H9 (cell line): ENCODE data around the gene ZCCHC10. TPM values are rescaled to one million over a fixed set of nuclear protein-coding genes. Genes with fewer than 3 reads are reported as not detected.

Experiments
- DNase-seq: peaks from one replicate; pipeline ENCODE4 v3.0.0-alpha.2; 2017
- H2AFZ ChIP-seq: one replicate; pipeline ENCODE4 v1.6.1; 2013; ENCODE audit warnings: mild to moderate bottlenecking, low read length, control low read depth, moderate library complexity
- H2AK5ac ChIP-seq: 2 replicates; pipeline ENCODE4 v1.6.1; 2013; ENCODE audit warnings: low read length, control low read depth, mixed read lengths; ENCODE audit not compliant: insufficient read length
- H2BK120ac ChIP-seq: one replicate; pipeline ENCODE4 v1.6.1; 2013; ENCODE audit warnings: low read depth, mild to moderate bottlenecking, low read length, control low read depth, inconsistent platforms; ENCODE audit not compliant: poor library complexity, severe bottlenecking
- H2BK12ac ChIP-seq: 2 replicates; pipeline ENCODE4 v1.6.1; 2013; ENCODE audit warnings: low read length, control low read depth, mixed read lengths, low read depth; ENCODE audit not compliant: insufficient read length
- H2BK15ac ChIP-seq: 2 replicates; pipeline ENCODE4 v1.6.1; 2013; ENCODE audit warnings: low read depth, low read length, control low read depth
- H2BK20ac ChIP-seq: one replicate; pipeline ENCODE4 v1.6.1; 2013; ENCODE audit warnings: low read depth, mild to moderate bottlenecking, low read length, control low read depth, inconsistent platforms; ENCODE audit not compliant: poor library complexity, severe bottlenecking
- H2BK5ac ChIP-seq: 2 replicates; pipeline ENCODE4 v1.6.1; 2013; ENCODE audit warnings: low read length, control low read depth, mixed read lengths; ENCODE audit not compliant: insufficient read length
- H3K14ac ChIP-seq: 2 replicates; pipeline ENCODE4 v1.6.1; 2013; ENCODE audit warnings: low read length, control low read depth; ENCODE audit not compliant: insufficient read depth
- H3K18ac ChIP-seq: 2 replicates; pipeline ENCODE4 v1.6.1; 2013; ENCODE audit warnings: low read depth, mild to moderate bottlenecking, mixed read lengths, low read length, control low read depth; ENCODE audit not compliant: insufficient read length
- H3K23ac ChIP-seq: 2 replicates; pipeline ENCODE4 v1.6.1; 2013; ENCODE audit warnings: low read length, control low read depth, mixed read lengths, low read depth; ENCODE audit not compliant: insufficient read length
- H3K23me2 ChIP-seq: 2 replicates; pipeline ENCODE4 v1.6.1; 2013; ENCODE audit warnings: low read depth, mild to moderate bottlenecking, mixed read lengths, low read length, control low read depth; ENCODE audit not compliant: insufficient read length, poor library complexity, severe bottlenecking
- H3K27ac ChIP-seq: 2 replicates; pipeline ENCODE4 v1.5.1; 2013; ENCODE audit warnings: low read length, control low read depth, mixed read lengths, low read depth; ENCODE audit not compliant: insufficient read length
- H3K27me3 ChIP-seq: 2 replicates; pipeline ENCODE4 v1.6.1; 2013; ENCODE audit warnings: low read length, control low read depth, inconsistent platforms; ENCODE audit not compliant: insufficient read depth
- H3K4ac ChIP-seq: 2 replicates; pipeline ENCODE4 v1.6.1; 2013; ENCODE audit warnings: low read depth, mild to moderate bottlenecking, control low read depth, inconsistent platforms, low read length, moderate library complexity
- H3K4me1 ChIP-seq: 2 replicates; pipeline ENCODE4 v1.6.1; 2013; ENCODE audit warnings: low read length, control low read depth, inconsistent platforms; ENCODE audit not compliant: insufficient read depth
- H3K4me2 ChIP-seq: 2 replicates; pipeline ENCODE4 v1.6.1; 2013; ENCODE audit warnings: low read length, control low read depth, mixed read lengths; ENCODE audit not compliant: insufficient read length, insufficient read depth
- H3K56ac ChIP-seq: 2 replicates; pipeline ENCODE4 v1.6.1; 2013; ENCODE audit warnings: low read depth, mild to moderate bottlenecking, mixed read lengths, low read length, control low read depth; ENCODE audit not compliant: insufficient read length
- H3K79me1 ChIP-seq: 2 replicates; pipeline ENCODE4 v1.6.1; 2013; ENCODE audit warnings: low read depth, mild to moderate bottlenecking, moderate library complexity, low read length, control low read depth, inconsistent platforms; ENCODE audit not compliant: insufficient read depth, poor library complexity, severe bottlenecking
- H3K79me2 ChIP-seq: 2 replicates; pipeline ENCODE4 v1.6.1; 2013; ENCODE audit warnings: low read length, control low read depth, inconsistent platforms; ENCODE audit not compliant: insufficient read depth
- H3K9ac ChIP-seq: 2 replicates; pipeline ENCODE4 v1.6.1; 2013; ENCODE audit warnings: low read length, control low read depth, mixed read lengths; ENCODE audit not compliant: insufficient read length; ENCODE audit errors: extremely low read depth
- H3K9me3 ChIP-seq: one replicate; pipeline ENCODE4 v1.6.1; 2013; ENCODE audit warnings: low read depth, low read length, inconsistent platforms; ENCODE audit not compliant: control insufficient read depth
- H3T11ph ChIP-seq: one replicate; pipeline ENCODE4 v1.6.1; 2013; ENCODE audit warnings: mild to moderate bottlenecking, low read length, control low read depth, inconsistent platforms
- H4K20me1 ChIP-seq: one replicate; pipeline ENCODE4 v1.6.1; 2013; ENCODE audit not compliant: control insufficient read depth, insufficient read length, insufficient read depth
- H4K5ac ChIP-seq: 2 replicates; pipeline ENCODE4 v1.6.1; 2013; ENCODE audit warnings: low read depth, mild to moderate bottlenecking, mixed read lengths, low read length, control low read depth; ENCODE audit not compliant: insufficient read length
- H4K8ac ChIP-seq: replicated peaks from 2 replicates; pipeline ENCODE4 v1.6.1; 2013; ENCODE audit warnings: low read length, control low read depth, mixed read lengths, low read depth; ENCODE audit not compliant: insufficient read length
- H4K91ac ChIP-seq: 2 replicates; pipeline ENCODE4 v1.6.1; 2013; ENCODE audit warnings: low read depth, mild to moderate bottlenecking, moderate library complexity, mixed read lengths, low read length, control low read depth; ENCODE audit not compliant: insufficient read length
- H3K27ac Mint-ChIP-seq, 3 experiments: 2 replicates in 2 of 3; 3 replicates in 1 of 3; pipeline ENCODE4 v1.8.0; 2020 to 2021; ENCODE audit warnings: mixed read lengths in 3 of 3, mild to moderate bottlenecking in 1 of 3, moderate library complexity in 1 of 3
- H3K27me3 Mint-ChIP-seq: 2 replicates; pipeline ENCODE4 v1.8.0; 2021; ENCODE audit warnings: low read depth, mild to moderate bottlenecking, moderate library complexity, mixed read lengths
- H3K36me3 Mint-ChIP-seq, 3 experiments: 2 replicates in 2 of 3; 3 replicates in 1 of 3; pipeline ENCODE4 v1.8.0; 2020 to 2021; ENCODE audit warnings: low read depth in 3 of 3, mixed read lengths in 3 of 3; ENCODE audit not compliant: insufficient read depth in 1 of 3
- H3K4me1 Mint-ChIP-seq, 2 experiments: 2 replicates each; pipeline ENCODE4 v1.8.0; 2020; ENCODE audit warnings: mixed read lengths in 2 of 2
- H3K4me3 Mint-ChIP-seq, 2 experiments: 2 replicates in 1 of 2; 3 replicates in 1 of 2; pipeline ENCODE4 v1.8.0; 2020 to 2021; ENCODE audit warnings: mild to moderate bottlenecking in 2 of 2, mixed read lengths in 2 of 2, moderate library complexity in 1 of 2
- H3K9me3 Mint-ChIP-seq, 2 experiments: 2 replicates in 1 of 2; 3 replicates in 1 of 2; pipeline ENCODE4 v1.8.0; 2020; ENCODE audit warnings: mild to moderate bottlenecking in 2 of 2, mixed read lengths in 2 of 2, moderate library complexity in 1 of 2
- WGBS: extraction: QIAGEN DNeasy Blood & Tissue Kit; methylation state at CpG from one replicate; pipeline ENCODE4 v1.1.7; 2013; ENCODE audit warnings: missing lambda C conversion rate, low lambda C conversion rate, mixed read lengths; ENCODE audit not compliant: insufficient read length; ENCODE audit errors: extremely low coverage; 5-methylcytosine and 5-hydroxymethylcytosine counted together
- total RNA-seq: library from RNA; stranded (reverse); gene quantifications from 2 replicates; pipeline ENCODE4 v1.2.1, GENCODE V29; 2021
- TF ChIP-seq, protein P1 (sequence below): fragments of 200-600 bp; sonication (generic); conservative IDR thresholded peaks from 3 replicates; pipeline ENCODE4 v1.8.0; 2021; ENCODE audit warnings: antibody characterized with exemption, mild to moderate bottlenecking

ZCCHC10 gene
- total RNA-seq, 1 experiment from 2014 or later: 34.0 TPM

DNA sequence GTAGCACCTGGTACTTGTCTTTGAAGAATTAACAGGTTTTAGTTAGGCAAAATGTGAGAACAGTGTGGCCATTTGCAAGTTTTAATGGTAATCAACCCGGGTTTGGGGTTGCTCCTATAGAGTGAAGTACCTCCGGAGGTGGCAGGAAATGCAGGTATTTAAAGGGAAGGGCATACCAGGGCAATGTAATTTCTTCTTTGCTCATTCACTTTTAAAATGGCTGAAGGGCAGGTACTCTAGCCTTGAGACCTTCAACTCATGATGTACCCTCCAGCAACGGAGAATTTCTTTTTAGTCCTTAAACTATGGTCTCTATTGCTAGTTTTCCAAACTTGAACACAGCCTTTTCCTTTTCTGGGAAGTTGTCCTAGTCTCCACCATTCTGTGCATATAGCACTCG, 24.2 kb upstream of the ZCCHC10 start:
- H2BK12ac ChIP-seq: peak overlapping the region; percentile 3
- TF ChIP-seq, protein P1, sequence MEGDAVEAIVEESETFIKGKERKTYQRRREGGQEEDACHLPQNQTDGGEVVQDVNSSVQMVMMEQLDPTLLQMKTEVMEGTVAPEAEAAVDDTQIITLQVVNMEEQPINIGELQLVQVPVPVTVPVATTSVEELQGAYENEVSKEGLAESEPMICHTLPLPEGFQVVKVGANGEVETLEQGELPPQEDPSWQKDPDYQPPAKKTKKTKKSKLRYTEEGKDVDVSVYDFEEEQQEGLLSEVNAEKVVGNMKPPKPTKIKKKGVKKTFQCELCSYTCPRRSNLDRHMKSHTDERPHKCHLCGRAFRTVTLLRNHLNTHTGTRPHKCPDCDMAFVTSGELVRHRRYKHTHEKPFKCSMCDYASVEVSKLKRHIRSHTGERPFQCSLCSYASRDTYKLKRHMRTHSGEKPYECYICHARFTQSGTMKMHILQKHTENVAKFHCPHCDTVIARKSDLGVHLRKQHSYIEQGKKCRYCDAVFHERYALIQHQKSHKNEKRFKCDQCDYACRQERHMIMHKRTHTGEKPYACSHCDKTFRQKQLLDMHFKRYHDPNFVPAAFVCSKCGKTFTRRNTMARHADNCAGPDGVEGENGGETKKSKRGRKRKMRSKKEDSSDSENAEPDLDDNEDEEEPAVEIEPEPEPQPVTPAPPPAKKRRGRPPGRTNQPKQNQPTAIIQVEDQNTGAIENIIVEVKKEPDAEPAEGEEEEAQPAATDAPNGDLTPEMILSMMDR: no peak
- H3K27ac ChIP-seq: peak overlapping the region; percentile 96
- no peak overlapping the region for H2BK15ac ChIP-seq
- H3K18ac ChIP-seq: no peak overlapping the region
- H3K79me2 ChIP-seq: peaks cover 33% of the 10 kb centered on the region
- WGBS: no CpG with 5 or more reads among the region's 4 CpGs
- no peak overlapping the region for H4K8ac ChIP-seq
- Mint-ChIP-seq H3K9me3 (no peaks in the 10 kb centered on the region; a peak in 2 of 5 replicates), H3K4me1 (peaks cover 32 to 37% of the 10 kb centered on the region in 2 experiments), H3K27me3 (no peaks in the 10 kb centered on the region), H3K4me3 (peak overlapping the region; percentile 92 to 93), H3K36me3 (peaks cover 4 to 20% (median 12%) of the 10 kb centered on the region in 3 experiments; a peak in 6 of 7 replicates), H3K27ac (peak overlapping the region; percentile 100)
- no peak overlapping the region; the same call in 1 of the 2 replicates for H3K4ac ChIP-seq
- H3K23ac ChIP-seq: no peak overlapping the region
- peak; percentile 68 for DNase-seq
- no peaks in the 10 kb centered on the region for H3K9me3 ChIP-seq
- peak overlapping the region; percentile 3 for H2BK120ac ChIP-seq
- H3K56ac ChIP-seq: no peak overlapping the region
- peaks cover 2% of the 10 kb centered on the region; the same call in 1 of the 2 replicates for H3K4me1 ChIP-seq
- H3K23me2 ChIP-seq: peaks cover 10% of the 10 kb centered on the region
- peak overlapping the region; percentile 99 for H3K9ac ChIP-seq
- peak overlapping the region; percentile 64 for H3K4me2 ChIP-seq
- H3K14ac ChIP-seq: no peak overlapping the region
- no peak overlapping the region for H2AFZ ChIP-seq
- H4K20me1 ChIP-seq: no peaks in the 10 kb centered on the region
- no peak overlapping the region for H2BK5ac ChIP-seq
- no peak overlapping the region for H3T11ph ChIP-seq
- no peaks in the 10 kb centered on the region for H3K27me3 ChIP-seq
- no peak overlapping the region for H2BK20ac ChIP-seq
- no peaks in the 10 kb centered on the region for H3K79me1 ChIP-seq
- no peak overlapping the region for H2AK5ac ChIP-seq
- no peak overlapping the region for H4K5ac ChIP-seq
- H4K91ac ChIP-seq: no peak overlapping the region
